BLaER1 (cell line): Measurements from ENCODE around the gene IFITM2.
"Not testable (repeated sequence)": the region's sequence is repeated elsewhere in the genome, so short reads cannot be mapped to it uniquely, and the experiment has no call there.

Experiments used
- H3K27ac ChIP-seq: shearing (Covaris generic); formaldehyde crosslinking; 2 replicates; pipeline ENCODE4 v1.8.1; 2022
- H3K27me3 ChIP-seq: shearing (Covaris generic); formaldehyde crosslinking; 2 replicates; pipeline ENCODE4 v1.8.1; 2022
- H3K36me3 ChIP-seq: shearing (Covaris generic); formaldehyde crosslinking; 2 replicates; pipeline ENCODE4 v1.8.1; 2022
- H3K4me1 ChIP-seq: shearing (Covaris generic); formaldehyde crosslinking; 2 replicates; pipeline ENCODE4 v1.8.1; 2022
- H3K4me2 ChIP-seq: shearing (Covaris generic); formaldehyde crosslinking; 2 replicates; pipeline ENCODE4 v1.8.1; 2022
- H3K4me3 ChIP-seq: shearing (Covaris generic); formaldehyde crosslinking; 2 replicates; pipeline ENCODE4 v1.8.1; 2022
- H3K9ac ChIP-seq: shearing (Covaris generic); formaldehyde crosslinking; 2 replicates; pipeline ENCODE4 v1.8.1; 2022
- H3K9me3 ChIP-seq: shearing (Covaris generic); formaldehyde crosslinking; 2 replicates; pipeline ENCODE4 v1.8.1; 2022
- H4K20me1 ChIP-seq: shearing (Covaris generic); formaldehyde crosslinking; 2 replicates; pipeline ENCODE4 v1.8.1; 2022
- Cebpa-rat ChIP-seq: shearing (Covaris generic); IDR thresholded peaks from 2 replicates; pipeline ENCODE4 v1.8.1; 2022

The IFITM2 gene

GRCh38 chr11:312092-312816 lies 4.6 kb downstream of the IFITM2 start:
- Histone ChIP-seq H3K27ac (peak overlapping the region; percentile 9), H3K9ac (0 out of 2 replicates have a peak overlapping the region, but pooled peaks have one; percentile 15), H3K4me1 (peaks cover 73% of the 10 kb centered on the region), H3K27me3 (no peaks in the 10 kb centered on the region), H3K4me3 (no peak overlapping the region), H3K9me3 (no peaks in the 10 kb centered on the region), H3K36me3 (peaks cover 10% of the 10 kb centered on the region), H4K20me1 (no peaks in the 10 kb centered on the region), H3K4me2 (peak overlapping the region; percentile 85)
- no peak for TF ChIP-seq Cebpa-rat

- H3K27me3 ChIP-seq: no peaks in the 10 kb centered on the region
- H3K4me1 ChIP-seq: peaks cover 68% of the 10 kb centered on the region
- peak overlapping the region; percentile 85 for H3K4me2 ChIP-seq
- peaks cover 10% of the 10 kb centered on the region for H3K36me3 ChIP-seq
- H3K9me3 ChIP-seq: no peaks in the 10 kb centered on the region
- H3K27ac ChIP-seq: peak overlapping the region; percentile 86
- no peak for TF ChIP-seq Cebpa-rat
- peak overlapping the region; percentile 75 for H3K9ac ChIP-seq
- no peaks in the 10 kb centered on the region for H4K20me1 ChIP-seq
- peak overlapping the region; percentile 70 for H3K4me3 ChIP-seq
Observed at GRCh38 chr11:313304-313786, 5.7 kb downstream of the IFITM2 start.

- Histone ChIP-seq H3K4me3 (peak within 1 kb of the TSS; percentile 70), H3K4me1 (peaks cover 67% of the 10 kb centered on the region), H3K9ac (peak within 1 kb of the TSS; percentile 75), H3K4me2 (peak within 1 kb of the TSS; percentile 85), H3K27me3 (no peaks in the 10 kb centered on the region), H3K9me3 (no peaks in the 10 kb centered on the region), H3K27ac (peak within 1 kb of the TSS; percentile 86), H4K20me1 (no peaks in the 10 kb centered on the region), H3K36me3 (peaks cover 10% of the 10 kb centered on the region)
- TF ChIP-seq Cebpa-rat: no peak
Observed at GRCh38 chr11:313787-314553, 6.4 kb downstream of the IFITM2 start, which contains the start of gene IFITM1. TSS of gene IFITM1 (plus strand) at chr11:314040. CDS start at chr11:314171, 131 bp downstream.

- H3K4me3 ChIP-seq: peak overlapping the region; percentile 70
- peak overlapping the region; percentile 85 for H3K4me2 ChIP-seq
- not testable (repeated sequence) for H3K9me3 ChIP-seq, H3K27me3 ChIP-seq, H3K36me3 ChIP-seq, H4K20me1 ChIP-seq
- peak overlapping the region; percentile 75 for H3K9ac ChIP-seq
- peaks cover 66% of the 10 kb centered on the region for H3K4me1 ChIP-seq
- H3K27ac ChIP-seq: peak overlapping the region; percentile 86
Observed at GRCh38 chr11:314554-314875, 6.9 kb downstream of the IFITM2 start.

- peak overlapping the region; percentile 75 for H3K9ac ChIP-seq
- H3K4me2 ChIP-seq: peak overlapping the region; percentile 85
Observed at GRCh38 chr11:315051-315481, 7.5 kb downstream of the IFITM2 start.

GRCh38 chr11:315516-315994 lies 7.9 kb downstream of the IFITM2 start:
- H4K20me1 ChIP-seq: no peaks in the 10 kb centered on the region
- H3K36me3 ChIP-seq: peaks cover 10% of the 10 kb centered on the region
- H3K27ac ChIP-seq: peak overlapping the region; percentile 86
- H3K4me1 ChIP-seq: peaks cover 68% of the 10 kb centered on the region
- TF ChIP-seq Cebpa-rat: no peak
- no peaks in the 10 kb centered on the region for H3K9me3 ChIP-seq
- H3K27me3 ChIP-seq: no peaks in the 10 kb centered on the region
- H3K4me3 ChIP-seq: peak overlapping the region; percentile 70
- H3K9ac ChIP-seq: peak overlapping the region; percentile 75
- peak overlapping the region; percentile 85 for H3K4me2 ChIP-seq

More at GRCh38 chr11:315051-315481, 7.5 kb downstream of the IFITM2 start:
- TF ChIP-seq Cebpa-rat: no peak
- Histone ChIP-seq H3K27me3 (no peaks in the 10 kb centered on the region), H3K27ac (peak overlapping the region; percentile 86), H3K9me3 (no peaks in the 10 kb centered on the region), H3K4me1 (peaks cover 64% of the 10 kb centered on the region), H3K36me3 (peaks cover 10% of the 10 kb centered on the region), H3K4me3 (peak overlapping the region; percentile 70), H4K20me1 (no peaks in the 10 kb centered on the region)

- peaks cover 72% of the 10 kb centered on the region for H3K4me1 ChIP-seq
- peaks cover 10% of the 10 kb centered on the region for H3K36me3 ChIP-seq
- TF ChIP-seq Cebpa-rat: no peak
- peak overlapping the region; percentile 86; the same call in 1 of the 2 replicates for H3K27ac ChIP-seq
- no peak overlapping the region for H3K9ac ChIP-seq
- H3K4me3 ChIP-seq: peak overlapping the region; percentile 70; the same call in 1 of the 2 replicates
- H3K9me3 ChIP-seq: no peaks in the 10 kb centered on the region
- H3K27me3 ChIP-seq: no peaks in the 10 kb centered on the region
- peak overlapping the region; percentile 85 for H3K4me2 ChIP-seq
- H4K20me1 ChIP-seq: no peaks in the 10 kb centered on the region
Observed at GRCh38 chr11:316031-316701, 8.6 kb downstream of the IFITM2 start.

- H3K4me2 ChIP-seq: peak overlapping the region; percentile 85; the same call in 1 of the 2 replicates
- peaks cover 10% of the 10 kb centered on the region for H3K36me3 ChIP-seq
- no peak overlapping the region for H3K9ac ChIP-seq
- peaks cover 66% of the 10 kb centered on the region for H3K4me1 ChIP-seq
- H4K20me1 ChIP-seq: no peaks in the 10 kb centered on the region
- no peaks in the 10 kb centered on the region for H3K27me3 ChIP-seq
- no peaks in the 10 kb centered on the region for H3K9me3 ChIP-seq
- H3K27ac ChIP-seq: no peak overlapping the region
- no peak overlapping the region for H3K4me3 ChIP-seq
- no peak for TF ChIP-seq Cebpa-rat
Observed at GRCh38 chr11:316891-317301, 9.3 kb downstream of the IFITM2 start.

GRCh38 chr11:317668-318404 lies 10.2 kb downstream of the IFITM2 start:
- H3K36me3 ChIP-seq, H3K9me3 ChIP-seq, H3K27me3 ChIP-seq, H4K20me1 ChIP-seq, H3K4me3 ChIP-seq, H3K27ac ChIP-seq, H3K4me2 ChIP-seq, H3K9ac ChIP-seq: not testable (repeated sequence)
- H3K4me1 ChIP-seq: peaks cover 56% of the 10 kb centered on the region

GRCh38 chr11:318405-319120 lies 10.9 kb downstream of the IFITM2 start:
- not testable (repeated sequence) for H3K27me3 ChIP-seq, H3K36me3 ChIP-seq, H4K20me1 ChIP-seq, H3K9me3 ChIP-seq
- H3K9ac ChIP-seq: peak overlapping the region; percentile 68
- H3K4me1 ChIP-seq: peaks cover 51% of the 10 kb centered on the region
- peak overlapping the region; percentile 69; the same call in 1 of the 2 replicates for H3K27ac ChIP-seq
- H3K4me3 ChIP-seq: peak overlapping the region; percentile 63
- peak overlapping the region; percentile 75 for H3K4me2 ChIP-seq

- peaks cover 55% of the 10 kb centered on the region for H3K4me1 ChIP-seq
- H3K9ac ChIP-seq: peak overlapping the region; percentile 68
- not testable (repeated sequence) for H4K20me1 ChIP-seq, H3K27me3 ChIP-seq, H3K9me3 ChIP-seq, H3K36me3 ChIP-seq
- H3K4me3 ChIP-seq: peak overlapping the region; percentile 63
- peak overlapping the region; percentile 75 for H3K4me2 ChIP-seq
- peak overlapping the region; percentile 69; the same call in 1 of the 2 replicates for H3K27ac ChIP-seq
Observed at GRCh38 chr11:319121-319887, 11.7 kb downstream of the IFITM2 start.

- H3K4me3 ChIP-seq: peak overlapping the region; percentile 63; the same call in 1 of the 2 replicates
- peaks cover 58% of the 10 kb centered on the region for H3K4me1 ChIP-seq
- H3K27ac ChIP-seq, H4K20me1 ChIP-seq, H3K36me3 ChIP-seq, H3K9me3 ChIP-seq, H3K9ac ChIP-seq, H3K27me3 ChIP-seq: not testable (repeated sequence)
- H3K4me2 ChIP-seq: peak overlapping the region; percentile 76
Observed at GRCh38 chr11:319888-320273, 12.3 kb downstream of the IFITM2 start.
